Transverse colon (tissue), 4 donors: ENCODE results near the gene SCYL1. TPM values are rescaled to one million over a fixed set of nuclear protein-coding genes. Genes with fewer than 3 reads are reported as not detected.

ENCODE experiments used
- DNase-seq: peaks from one replicate; pipeline ENCODE4 v3.0.0-alpha.2; 2019
- H3K27ac ChIP-seq, 4 donors: fragments of 200-600 bp; sonication (generic); 2 replicates each; pipeline ENCODE4 v1.5.1; 2016 to 2018; ENCODE audit warnings: inconsistent platforms in 4 of 4
- H3K27me3 ChIP-seq: fragments of 200-600 bp; sonication (generic); 2 replicates; pipeline ENCODE4 v1.5.1; 2017; ENCODE audit warnings: inconsistent platforms
- H3K36me3 ChIP-seq, 4 donors: fragments of 200-600 bp; sonication (generic); 2 replicates each; pipeline ENCODE4 v1.5.1; 2017 to 2019; ENCODE audit warnings: inconsistent platforms in 4 of 4
- H3K4me1 ChIP-seq, 4 donors: fragments of 200-600 bp; sonication (generic); 2 replicates each; pipeline ENCODE4 v1.5.1; 2017 to 2020; ENCODE audit warnings: inconsistent platforms in 4 of 4
- H3K4me3 ChIP-seq, 4 donors: fragments of 200-600 bp; sonication (generic); 1 replicate in 1 of 4; 2 replicates in 3 of 4; pipeline versions ENCODE4 v1.5.1 to v1.6.1; 2017 to 2019; ENCODE audit warnings: inconsistent platforms in 4 of 4
- H3K9me3 ChIP-seq, 2 donors: fragments of 200-600 bp; sonication (generic); 2 replicates each; pipeline ENCODE4 v1.5.1; 2017 to 2019; ENCODE audit warnings: inconsistent platforms in 2 of 2
- EP300 ChIP-seq: sonication (generic); formaldehyde crosslinking; IDR thresholded peaks from one replicate; pipeline ENCODE4 v1.6.1; 2017; ENCODE audit warnings: antibody characterized with exemption, low read depth
- POLR2A ChIP-seq: fragments of 450-650 bp; IDR thresholded peaks from one replicate; pipeline ENCODE4 v1.6.1; 2016; ENCODE audit warnings: antibody characterized with exemption, mild to moderate bottlenecking, moderate library complexity
- POLR2AphosphoS5 ChIP-seq, 3 donors: sonication (generic); formaldehyde crosslinking; IDR thresholded peaks; one replicate each; pipeline ENCODE4 v1.6.1; 2016; ENCODE audit warnings: antibody characterized with exemption in 3 of 3
- WGBS, 2 donors: methylation state at CpG; one replicate each; pipeline ENCODE4 v1.1.5; 2018; ENCODE audit warnings: low coverage in 1 of 2; 5-methylcytosine and 5-hydroxymethylcytosine counted together
- in situ Hi-C, 4 donors: fragments of 200-750 bp; cut with MboI; loops; one replicate each; pipeline versions ENCODE4 v1.15.0 to v1.15.1; 2017; ENCODE audit warnings: low sequenced_read_pairs in 3 of 4, low pct_ligation_motif_present in 1 of 4, low pct_unique_long_range_greater_than_20kb in 1 of 4
- intact Hi-C: fragments of 100-400 bp; cut with DNase I; formaldehyde crosslinking; loops from one replicate; pipeline ENCODE4 v1.15.1; 2023; ENCODE audit warnings: low total_unique reads
- small RNA-seq, 4 donors: library from RNA; depleted of rRNA; stranded (forward); fragments of <200 nt; gene quantifications; one replicate each; pipeline ENCODE3, GENCODE V24; 2016
- total RNA-seq, 4 donors: library from RNA; depleted of rRNA; stranded (reverse); fragments of >200 nt; gene quantifications; one replicate each; pipeline ENCODE4 v1.1.0, GENCODE V29; 2016
- TF ChIP-seq, protein P1 (sequence below), 5 experiments: fragments of 200-600 bp in 3 of 5; fragments of 450-650 bp in 2 of 5; sonication (generic) in 3 of 5; IDR thresholded peaks; 1 replicate in 2 of 5; 2 replicates in 3 of 5; pipeline ENCODE4 v1.5.1; 2016 to 2017; ENCODE audit warnings: antibody characterized with exemption in 5 of 5, inconsistent platforms in 3 of 5, mild to moderate bottlenecking in 2 of 5, moderate library complexity in 1 of 5

Gene SCYL1
- total RNA-seq, 4 donors from 2014 or later, result 41.0 to 78.4 (median 69.2) TPM

GRCh38 chr11:65586247-65586630 is 61.4 kb downstream of the SCYL1 start:
- WGBS, 2 donors, result 44 to 79% methylated on average over 2 to 4 of the region's 4 CpGs
- Histone ChIP-seq H3K27ac (peak overlapping the region; percentile 70 to 85 (median 72)), H3K27me3 (no peaks in the 10 kb centered on the region), H3K4me3 (no peak overlapping the region), H3K4me1 (peaks cover 15 to 34% (median 26%) of the 10 kb centered on the region in 4 donors), H3K9me3 (no peaks in the 10 kb centered on the region), H3K36me3 (peaks cover 0 to 7% (median 0%) of the 10 kb centered on the region in 4 donors)
- TF ChIP-seq POLR2A (no peak), EP300 (no peak), POLR2AphosphoS5 (IDR thresholded peaks at IDR 0.05) (no peak)
- TF ChIP-seq, protein P1, sequence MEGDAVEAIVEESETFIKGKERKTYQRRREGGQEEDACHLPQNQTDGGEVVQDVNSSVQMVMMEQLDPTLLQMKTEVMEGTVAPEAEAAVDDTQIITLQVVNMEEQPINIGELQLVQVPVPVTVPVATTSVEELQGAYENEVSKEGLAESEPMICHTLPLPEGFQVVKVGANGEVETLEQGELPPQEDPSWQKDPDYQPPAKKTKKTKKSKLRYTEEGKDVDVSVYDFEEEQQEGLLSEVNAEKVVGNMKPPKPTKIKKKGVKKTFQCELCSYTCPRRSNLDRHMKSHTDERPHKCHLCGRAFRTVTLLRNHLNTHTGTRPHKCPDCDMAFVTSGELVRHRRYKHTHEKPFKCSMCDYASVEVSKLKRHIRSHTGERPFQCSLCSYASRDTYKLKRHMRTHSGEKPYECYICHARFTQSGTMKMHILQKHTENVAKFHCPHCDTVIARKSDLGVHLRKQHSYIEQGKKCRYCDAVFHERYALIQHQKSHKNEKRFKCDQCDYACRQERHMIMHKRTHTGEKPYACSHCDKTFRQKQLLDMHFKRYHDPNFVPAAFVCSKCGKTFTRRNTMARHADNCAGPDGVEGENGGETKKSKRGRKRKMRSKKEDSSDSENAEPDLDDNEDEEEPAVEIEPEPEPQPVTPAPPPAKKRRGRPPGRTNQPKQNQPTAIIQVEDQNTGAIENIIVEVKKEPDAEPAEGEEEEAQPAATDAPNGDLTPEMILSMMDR (IDR thresholded peaks at IDR 0.05), result no peak
- intact Hi-C loops (no loop called here), in situ Hi-C loops (no loop called here)
- DNase-seq, result no peak

DNA sequence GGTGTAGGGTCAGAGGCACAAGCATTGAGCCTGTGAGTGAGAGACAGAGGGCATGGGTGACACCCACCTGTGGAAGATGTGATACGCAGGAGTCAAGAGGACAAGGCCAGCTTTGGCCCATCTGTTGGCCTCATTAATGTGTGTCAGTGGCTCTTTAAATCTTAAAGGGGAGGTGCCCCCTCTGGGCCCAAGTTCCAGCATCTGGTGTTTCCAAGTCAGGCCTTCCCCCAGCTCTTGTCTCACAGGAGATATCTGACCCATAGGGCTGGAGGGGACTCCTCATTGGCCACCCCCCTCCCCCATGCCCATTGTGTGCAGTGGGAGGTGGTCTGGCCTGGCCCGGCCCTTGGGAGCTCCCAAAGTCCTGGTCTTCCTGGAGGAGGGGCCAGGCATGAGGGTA is 61.8 kb downstream of the SCYL1 start:
- peaks cover 0 to 3% (median 0%) of the 10 kb centered on the region in 4 donors for H3K36me3 ChIP-seq
- H3K4me1 ChIP-seq, result peaks cover 15 to 34% (median 26%) of the 10 kb centered on the region in 4 donors
- intact Hi-C loops (no loop called here), in situ Hi-C loops (no loop called here)
- H3K9me3 ChIP-seq, result no peaks in the 10 kb centered on the region
- peak overlapping the region; percentile 70 to 85 (median 72) for H3K27ac ChIP-seq
- no peak overlapping the region for H3K4me3 ChIP-seq
- no peaks in the 10 kb centered on the region for H3K27me3 ChIP-seq
- no peak for DNase-seq
- 58% methylated on average over 2 of the region's 2 CpGs; no CpG with 5 or more reads in 1 of the 2 donors for WGBS, 2 donors
- TF ChIP-seq EP300 (no peak), POLR2A (no peak), POLR2AphosphoS5 (IDR thresholded peaks at IDR 0.05) (no peak)
- TF ChIP-seq, protein P1 (IDR thresholded peaks at IDR 0.05), result no peak

Small RNA genes lying within 50 kb of the gene (small RNA-seq; reads per million reads assigned to genes)
- 0 reads per million in 4 donors for gene AP001362.1
- 0 reads per million in 4 donors for gene RF01684

Other genes starting within 250 kb of the SCYL1 start
- 10 to 100 TPM in 3 of 4 donors, 1 to 10 TPM in 1; 9.1 to 22.7 (median 14.5) TPM for gene CDC42EP2, start 210.2 kb upstream of the SCYL1 start, total RNA-seq
- gene DPF2, start 191.2 kb upstream of the SCYL1 start, total RNA-seq, result 10 to 100 TPM; 29.1 to 50.9 (median 37.6) TPM
- gene TIGD3, start 170.3 kb upstream of the SCYL1 start, total RNA-seq, result 1 to 10 TPM in 1 of 4 donors, under 1 TPM in 2, not detected in 1; 0.48 to 3.0 (median 0.75) TPM
- gene SLC25A45, start 142.4 kb upstream of the SCYL1 start, total RNA-seq, result 1 to 10 TPM; 2.2 to 5.6 (median 5.2) TPM
- gene FRMD8, start 138.4 kb upstream of the SCYL1 start, total RNA-seq, result 100 to 1,000 TPM in 3 of 4 donors, 10 to 100 TPM in 1; 64.3 to 164 (median 128) TPM
- 100 to 1,000 TPM; 370 to 782 (median 680) TPM for gene NEAT1, start 102.3 kb upstream of the SCYL1 start, total RNA-seq
- over 10,000 TPM; 17,948 to 48,028 (median 23,406) TPM for gene MALAT1, start 26.0 kb upstream of the SCYL1 start, total RNA-seq
- 100 to 1,000 TPM in 2 of 4 donors, 10 to 100 TPM in 2; 48.7 to 467 (median 140) TPM for gene LTBP3, start 33.3 kb downstream of the SCYL1 start, total RNA-seq
- 10 to 100 TPM in 3 of 4 donors, 1 to 10 TPM in 1; 6.4 to 38.4 (median 27.9) TPM for gene ZNRD2, start 45.4 kb downstream of the SCYL1 start, total RNA-seq
- gene FAM89B, start 47.5 kb downstream of the SCYL1 start, total RNA-seq, result 100 to 1,000 TPM in 1 of 4 donors, 10 to 100 TPM in 3; 25.2 to 254 (median 51.6) TPM
- gene EHBP1L1, start 51.0 kb downstream of the SCYL1 start, total RNA-seq, result 100 to 1,000 TPM in 2 of 4 donors, 10 to 100 TPM in 2; 90.2 to 215 (median 106) TPM
- gene KCNK7, start 70.7 kb downstream of the SCYL1 start, total RNA-seq, result 1 to 10 TPM in 1 of 4 donors, under 1 TPM in 1, not detected in 2; 0.27 to 1.6 TPM
- gene MAP3K11, start 89.1 kb downstream of the SCYL1 start, total RNA-seq, result 100 to 1,000 TPM in 2 of 4 donors, 10 to 100 TPM in 2; 82.3 to 211 (median 94.8) TPM
- 10 to 100 TPM; 56.4 to 89.0 (median 62.4) TPM for gene PCNX3, start 90.7 kb downstream of the SCYL1 start, total RNA-seq
- gene SIPA1, start 113.0 kb downstream of the SCYL1 start, total RNA-seq, result 100 to 1,000 TPM in 1 of 4 donors, 10 to 100 TPM in 3; 22.4 to 174 (median 30.9) TPM
- gene RELA, start 137.8 kb downstream of the SCYL1 start, total RNA-seq, result 10 to 100 TPM; 45.8 to 95.8 (median 58.4) TPM
- gene KAT5, start 187.2 kb downstream of the SCYL1 start, total RNA-seq, result 100 to 1,000 TPM in 1 of 4 donors, 10 to 100 TPM in 3; 51.6 to 203 (median 74.1) TPM
- 100 to 1,000 TPM in 2 of 4 donors, 10 to 100 TPM in 2; 70.2 to 231 (median 111) TPM for gene RNASEH2C, start 195.7 kb downstream of the SCYL1 start, total RNA-seq